ENCODE results near the gene MYH9. TPM values are rescaled to one million over a fixed set of nuclear protein-coding genes. Genes with fewer than 3 reads are reported as not detected.

MYH9 gene
- total RNA-seq, 6 experiments from 2014 or later, result 881 to 1,084 (median 937) TPM

DNA sequence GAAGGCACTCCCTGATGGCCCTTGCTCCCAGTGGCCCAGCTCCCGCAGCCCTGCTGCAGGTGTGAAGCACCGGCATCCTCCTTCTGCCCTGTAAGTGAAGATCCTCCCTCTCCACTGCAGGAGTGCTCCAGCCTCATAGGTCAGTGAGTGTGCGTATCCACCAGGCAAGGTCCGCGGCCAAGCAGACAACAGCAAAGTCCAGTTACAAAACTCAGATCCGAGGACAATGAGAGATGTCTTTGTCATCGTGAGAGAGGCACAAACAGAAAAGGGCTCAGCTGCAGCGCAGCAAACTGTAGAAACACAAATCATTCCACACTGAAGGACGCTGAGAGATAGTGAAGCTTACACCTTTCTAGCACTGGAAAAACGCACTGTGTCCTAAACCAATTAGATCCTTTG is 46.1 kb downstream of the MYH9 start:
- DNase-seq, result no peak
- no peak for TF ChIP-seq CTCF (IDR thresholded peaks at IDR 0.05)
- peaks cover 77% of the 10 kb centered on the region for H3K4me1 Mint-ChIP-seq (ENCODE audit: low read depth)
- H3K27me3 Mint-ChIP-seq (ENCODE audit: insufficient read depth), result peaks cover 56% of the 10 kb centered on the region
- H3K9me3 Mint-ChIP-seq, result no peaks in the 10 kb centered on the region
- H3K27ac Mint-ChIP-seq, result peak overlapping the region; percentile 99
- H3K4me3 Mint-ChIP-seq, result peak overlapping the region; percentile 37; the same call in 1 of the 2 replicates
- peaks cover 65% of the 10 kb centered on the region for H3K36me3 Mint-ChIP-seq (ENCODE audit: low read depth)

DNA sequence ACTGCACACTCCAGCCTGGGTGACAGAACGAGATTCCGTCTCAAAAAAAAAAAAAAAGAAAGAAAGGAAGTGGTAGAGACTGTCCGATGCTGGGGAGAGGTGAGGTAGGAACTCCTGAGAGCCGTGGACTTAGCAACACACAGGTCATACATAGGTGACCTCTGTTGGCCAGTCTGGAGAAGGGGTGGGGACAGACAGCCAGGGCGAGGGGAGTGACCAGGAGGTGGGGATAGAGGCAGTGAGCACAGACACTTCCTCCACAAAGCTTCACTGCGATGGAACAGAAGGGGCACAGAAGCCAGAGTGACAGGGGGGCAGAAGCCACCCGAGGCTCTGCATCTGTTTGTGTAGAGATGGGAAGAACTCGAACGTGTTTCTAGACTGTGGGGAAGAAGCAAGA is 47.1 kb downstream of the MYH9 start:
- Mint-ChIP-seq H3K4me1 (ENCODE audit: low read depth) (peaks cover 86% of the 10 kb centered on the region), H3K36me3 (ENCODE audit: low read depth) (peaks cover 74% of the 10 kb centered on the region), H3K9me3 (no peaks in the 10 kb centered on the region; the same call in 1 of the 2 replicates), H3K4me3 (peak overlapping the region; percentile 62), H3K27me3 (ENCODE audit: insufficient read depth) (peaks cover 64% of the 10 kb centered on the region), H3K27ac (peak overlapping the region; percentile 99)
- no peak for DNase-seq
- no peak for TF ChIP-seq CTCF (IDR thresholded peaks at IDR 0.05)

GRCh38 chr22:36339171-36340065 is 48.3 kb downstream of the MYH9 start:
- DNase-seq, result peak; percentile 90
- H3K4me1 Mint-ChIP-seq (ENCODE audit: low read depth), result peaks cover 93% of the 10 kb centered on the region

GRCh38 chr22:36337365-36338130 is 50.2 kb downstream of the MYH9 start:
- Mint-ChIP-seq H3K27ac (peak overlapping the region; percentile 99), H3K9me3 (no peaks in the 10 kb centered on the region; the same call in 1 of the 2 replicates), H3K4me1 (ENCODE audit: low read depth) (peaks cover 95% of the 10 kb centered on the region), H3K4me3 (peak overlapping the region; percentile 78), H3K27me3 (ENCODE audit: insufficient read depth) (peaks cover 80% of the 10 kb centered on the region), H3K36me3 (ENCODE audit: low read depth) (peaks cover 85% of the 10 kb centered on the region)
- TF ChIP-seq CTCF (IDR thresholded peaks at IDR 0.05), result no peak
- DNase-seq, result no peak

More at GRCh38 chr22:36339171-36340065, 48.3 kb downstream of the MYH9 start:
- H3K4me3 Mint-ChIP-seq, result peak overlapping the region; percentile 67
- peak overlapping the region; percentile 99 for H3K27ac Mint-ChIP-seq
- H3K27me3 Mint-ChIP-seq (ENCODE audit: insufficient read depth), result peaks cover 75% of the 10 kb centered on the region
- no peaks in the 10 kb centered on the region; the same call in 1 of the 2 replicates for H3K9me3 Mint-ChIP-seq
- no peak for TF ChIP-seq CTCF (IDR thresholded peaks at IDR 0.05)
- peaks cover 82% of the 10 kb centered on the region for H3K36me3 Mint-ChIP-seq (ENCODE audit: low read depth)

- Mint-ChIP-seq H3K4me3 (peak overlapping the region; percentile 78), H3K9me3 (no peaks in the 10 kb centered on the region; the same call in 1 of the 2 replicates), H3K27ac (peak overlapping the region; percentile 99), H3K36me3 (ENCODE audit: low read depth) (peaks cover 85% of the 10 kb centered on the region), H3K27me3 (ENCODE audit: insufficient read depth) (peaks cover 79% of the 10 kb centered on the region), H3K4me1 (ENCODE audit: low read depth) (peaks cover 95% of the 10 kb centered on the region)
- no peak for TF ChIP-seq CTCF (IDR thresholded peaks at IDR 0.05)
- DNase-seq, result no peak
Observed at GRCh38 chr22:36336246-36337182, 51.3 kb downstream of the MYH9 start.
